Keratinocyte (primary cell): ENCODE data around the gene TMEM38A.

Experiments
- CTCF ChIP-seq, 3 experiments: IDR thresholded peaks in 1 of 3; conservative IDR thresholded peaks in 1 of 3; optimal IDR thresholded peaks in 1 of 3; 2 replicates in 2 of 3; 3 replicates in 1 of 3; pipeline versions ENCODE3 to v1.5.1; 2011; ENCODE audit warnings: low read length in 3 of 3, mild to moderate bottlenecking in 3 of 3, moderate library complexity in 2 of 3, control low read depth in 1 of 3, inconsistent platforms in 1 of 3; ENCODE audit not compliant: insufficient read depth in 2 of 3; ENCODE audit errors: extremely low read depth in 1 of 3
- EZH2 ChIP-seq: IDR thresholded peaks from one replicate; pipeline ENCODE4 v1.6.1; 2012; ENCODE audit warnings: inconsistent platforms, mild to moderate bottlenecking, low read length, moderate library complexity

GRCh38 chr19:16614941-16615340, 46.0 kb upstream of the TMEM38A start:
- TF ChIP-seq EZH2 (no peak), CTCF (optimal IDR thresholded peaks at IDR 0.05 in 1 of 3, IDR thresholded peaks at IDR 0.05 in 1 of 3, conservative IDR thresholded peaks at IDR 0.05 in 1 of 3; ENCODE audit: extremely low read depth in 1 of 3, insufficient read depth in 2 of 3, low read length in 3 of 3) (no peak)
